MV-4-11 (cell line): ENCODE results near the gene CLPSL1.

Experiments
- DNase-seq: peaks from one replicate; lab custom pipeline; 2025; lab: John Stamatoyannopoulos, UW

Gene CLPSL1

GRCh38 chr6:35759426-35759825 lies 21.4 kb upstream of the CLPSL1 start:
- no peak for DNase-seq

DNA sequence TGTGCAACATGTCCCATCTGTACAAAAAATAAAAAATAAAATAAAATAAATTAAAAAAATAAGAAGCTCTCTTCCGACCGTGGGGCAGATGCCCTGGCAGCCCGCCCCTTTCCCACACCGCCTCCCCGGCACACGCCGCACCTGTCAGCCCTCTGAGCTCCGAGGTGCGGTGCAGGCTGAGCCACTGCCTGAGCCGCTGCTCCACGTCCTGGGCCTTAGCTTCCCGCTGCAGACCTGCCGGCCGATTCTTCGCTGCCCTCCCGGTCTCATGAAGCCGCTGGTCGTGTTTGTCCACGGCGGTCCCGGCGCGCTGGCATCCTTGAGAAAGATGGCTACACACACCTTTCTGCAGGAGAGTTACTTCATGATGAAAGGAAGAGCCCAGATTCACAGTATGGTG lies 15.1 kb upstream of the CLPSL1 start:
- DNase-seq = no peak

GRCh38 chr6:35769211-35769610 lies 11.6 kb upstream of the CLPSL1 start:
- DNase-seq = no peak

DNA sequence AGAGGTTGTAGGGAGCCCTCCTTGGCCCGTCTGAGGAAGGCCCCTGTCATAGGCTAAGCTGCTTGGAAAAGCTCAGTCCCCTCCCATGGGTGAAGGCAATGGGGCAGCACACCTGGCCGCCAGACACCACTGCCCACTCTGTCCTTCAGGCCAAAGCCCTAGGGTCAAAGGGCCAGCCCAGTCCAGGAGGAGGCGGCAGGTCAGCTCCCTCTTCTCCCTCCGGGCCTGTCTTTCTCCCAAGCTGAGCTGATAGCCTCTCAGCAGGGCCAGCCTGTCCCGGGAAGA lies 9.5 kb upstream of the CLPSL1 start:
- no peak for DNase-seq

DNA sequence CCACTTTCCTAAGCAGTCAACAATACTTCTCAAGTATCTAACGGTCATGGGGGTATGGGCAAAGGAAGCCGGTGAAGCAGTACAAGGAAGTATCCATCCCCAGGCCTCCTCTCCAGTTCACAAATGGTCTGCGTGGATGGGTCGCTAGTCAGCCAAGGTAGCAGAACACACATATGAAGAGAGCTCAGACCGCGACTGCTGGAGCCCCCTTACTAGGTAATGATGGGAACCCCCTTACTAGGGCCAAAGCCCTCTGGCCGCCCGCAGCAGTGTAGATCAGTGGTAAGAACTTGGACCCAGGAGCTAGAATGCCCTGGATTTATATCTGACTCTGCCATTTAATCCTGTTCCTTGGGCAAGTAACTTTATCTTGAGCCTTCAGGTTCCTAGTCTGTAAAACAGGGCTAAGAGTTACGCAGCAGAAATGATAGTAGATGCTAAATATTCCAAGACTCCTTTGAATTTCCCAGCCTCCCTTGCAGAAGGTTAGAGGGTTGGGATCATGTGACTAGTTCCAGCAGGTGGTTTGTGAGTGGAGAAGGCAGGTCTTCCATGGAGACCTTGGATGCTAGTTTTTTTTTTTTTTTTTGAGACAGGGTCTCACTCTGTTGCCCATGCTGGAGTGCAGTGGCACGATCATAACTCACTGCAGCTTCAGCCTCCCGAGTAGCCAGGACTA lies 6.6 kb upstream of the CLPSL1 start:
- no peak for DNase-seq

- peak; percentile 33 for DNase-seq
These were observed 5.8 kb upstream of the CLPSL1 start for GRCh38 chr6:35775031-35775430.

GRCh38 chr6:35776364-35777215 lies 4.2 kb upstream of the CLPSL1 start, which contains the start of gene CLPSL2:
Gene CLPSL2 (plus strand): TSS chr6:35776598. CDS start chr6:35776619, 21 bp downstream.
- no peak for DNase-seq

DNA sequence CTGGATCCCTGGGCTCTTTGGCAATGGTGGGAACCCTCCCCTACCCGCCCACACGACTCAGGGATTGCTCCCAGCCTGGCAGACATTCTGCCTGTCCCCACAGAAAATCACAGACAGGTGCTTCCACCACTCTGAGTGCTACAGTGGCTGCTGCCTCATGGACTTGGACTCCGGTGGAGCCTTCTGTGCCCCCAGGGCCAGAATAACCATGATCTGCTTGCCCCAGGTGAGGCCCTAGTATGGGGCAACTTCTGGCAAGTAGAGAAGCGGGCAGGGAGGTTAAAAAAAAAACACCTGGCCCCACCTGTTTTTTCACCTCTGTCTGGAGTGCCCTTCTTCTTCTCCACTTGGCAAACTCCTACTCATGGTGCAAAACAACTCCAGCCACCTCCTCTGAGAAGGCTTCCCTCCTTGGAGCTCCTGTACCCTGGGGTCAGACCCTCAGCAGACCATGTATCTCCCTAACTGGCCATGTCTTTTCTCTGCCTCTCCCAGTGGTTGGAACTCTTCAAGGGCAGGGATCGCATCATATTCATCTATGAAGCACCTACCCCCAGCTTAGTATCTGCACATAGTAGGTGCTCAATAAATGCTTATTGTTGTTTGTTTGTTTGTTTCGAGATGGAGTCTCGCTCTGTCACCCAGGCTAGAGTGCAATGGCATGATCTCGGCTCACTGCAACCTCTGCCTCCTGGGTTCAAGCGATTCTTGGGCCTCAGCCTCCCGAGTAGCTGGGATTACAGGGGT lies 3.3 kb upstream of the CLPSL1 start:
- DNase-seq = no peak

- DNase-seq = no peak
These were observed 2.4 kb upstream of the CLPSL1 start for GRCh38 chr6:35778437-35778836.

DNA sequence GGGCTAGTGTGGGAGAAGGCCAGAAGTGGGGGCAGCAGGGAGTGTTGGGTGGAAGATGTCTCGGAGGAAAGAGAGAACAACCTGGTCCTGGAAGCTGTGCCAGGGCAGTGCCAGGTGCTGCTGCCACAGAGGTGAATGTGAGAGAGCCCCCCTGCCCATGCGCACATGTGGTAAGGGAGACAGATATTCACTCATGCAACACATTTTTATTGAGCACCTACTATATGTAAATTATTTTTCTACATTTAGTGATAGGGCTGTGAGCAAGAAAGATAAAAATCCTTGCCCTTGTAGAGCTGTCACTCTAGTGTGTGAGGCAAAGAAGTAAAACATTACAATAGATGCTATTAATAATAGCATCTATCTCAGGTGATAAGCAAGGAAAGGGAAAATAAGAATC lies 471 bp downstream of the CLPSL1 start:
- DNase-seq = no peak

DNA sequence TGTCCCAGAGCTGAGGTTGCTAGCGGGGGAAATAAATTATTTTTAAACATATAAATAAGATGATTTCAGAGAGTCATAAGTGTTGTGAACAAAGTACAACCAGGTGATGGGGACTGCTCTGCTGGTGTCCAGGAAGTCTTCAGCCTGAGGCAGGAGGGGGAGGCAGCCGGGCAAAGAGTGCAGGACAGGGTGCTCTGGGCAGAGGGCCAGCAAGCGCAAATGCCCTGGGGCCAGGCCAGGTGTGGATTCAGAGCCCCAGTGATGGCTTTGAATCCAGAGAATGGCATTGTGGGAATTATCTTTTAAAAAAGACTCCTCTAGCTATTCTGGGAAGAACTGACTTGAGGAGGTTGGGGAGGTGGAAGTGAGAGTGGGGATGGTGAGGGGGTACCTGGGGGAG lies 1.6 kb downstream of the CLPSL1 start:
- DNase-seq = no peak

GRCh38 chr6:35784200-35784599 lies 3.4 kb downstream of the CLPSL1 start:
- no peak for DNase-seq

DNA sequence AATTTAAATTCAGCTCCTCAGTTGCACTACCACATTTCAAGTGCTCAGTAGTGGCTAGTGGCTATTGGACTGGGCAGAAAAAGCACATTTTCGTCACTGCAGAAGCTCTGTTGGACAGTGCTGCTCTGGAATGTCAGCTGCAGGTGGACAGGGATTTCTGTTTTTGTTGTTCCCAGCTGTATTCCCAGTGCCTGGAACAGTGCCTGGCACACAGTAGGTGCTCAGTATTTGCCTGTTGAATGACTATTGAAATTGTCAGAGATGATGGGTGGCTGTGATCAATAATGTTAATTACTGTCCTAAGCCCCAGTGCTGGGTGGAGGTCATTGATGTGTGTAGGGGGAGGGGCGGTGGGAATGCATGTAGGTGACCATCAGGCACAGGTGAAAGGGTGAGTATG lies 5.5 kb downstream of the CLPSL1 start:
- DNase-seq = no peak

GRCh38 chr6:35786810-35787209 lies 6.0 kb downstream of the CLPSL1 start:
- DNase-seq = no peak

DNA sequence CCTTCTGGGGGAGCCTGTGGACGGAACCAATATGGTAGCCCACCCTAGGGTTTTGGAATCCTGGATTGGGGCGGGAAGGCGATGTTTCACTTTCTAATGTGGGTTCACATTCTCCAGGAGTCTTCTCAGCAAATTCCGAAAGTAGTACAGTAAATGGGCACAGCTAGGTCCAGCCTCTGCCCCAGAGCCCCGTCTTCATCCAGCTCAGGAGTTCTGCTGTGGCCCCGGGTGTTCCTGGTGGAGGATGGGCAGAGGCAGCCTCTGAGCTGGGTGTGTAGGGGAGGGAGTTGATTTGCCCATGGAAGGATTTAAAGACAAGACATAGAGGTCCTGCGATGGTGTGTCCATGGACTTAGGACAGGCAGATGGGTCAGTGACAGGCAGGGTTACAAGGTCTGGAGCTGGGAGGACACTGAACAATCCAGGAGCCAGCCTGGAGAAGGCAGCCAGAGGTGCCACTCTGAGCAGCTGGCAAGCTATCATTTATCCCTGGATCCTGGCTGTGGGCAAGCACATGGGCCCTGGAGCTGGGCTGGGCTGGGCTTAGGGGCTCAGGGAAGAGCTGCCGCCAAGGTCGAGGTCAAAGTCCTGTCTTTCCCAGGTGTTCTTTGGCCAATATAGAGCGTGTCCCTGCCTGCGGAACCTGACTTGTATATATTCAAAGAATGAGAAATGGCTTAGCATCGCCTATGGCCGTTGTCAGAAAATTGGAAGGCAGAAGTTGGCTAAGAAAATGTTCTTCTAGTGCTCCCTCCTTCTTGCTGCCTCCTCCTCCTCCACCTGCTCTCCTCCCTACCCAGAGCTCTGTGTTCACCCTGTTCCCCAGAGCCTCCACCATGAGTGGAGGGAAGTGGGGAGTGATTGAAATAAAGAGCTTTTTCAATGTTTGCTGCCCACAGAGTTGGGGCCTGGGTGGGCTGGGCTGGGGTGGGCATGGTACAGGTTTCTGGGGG lies 6.7 kb downstream of the CLPSL1 start:
- no peak for DNase-seq

GRCh38 chr6:35788423-35788982 lies 7.7 kb downstream of the CLPSL1 start:
- DNase-seq = no peak

GRCh38 chr6:35790683-35791082 lies 9.9 kb downstream of the CLPSL1 start:
- no peak for DNase-seq

DNA sequence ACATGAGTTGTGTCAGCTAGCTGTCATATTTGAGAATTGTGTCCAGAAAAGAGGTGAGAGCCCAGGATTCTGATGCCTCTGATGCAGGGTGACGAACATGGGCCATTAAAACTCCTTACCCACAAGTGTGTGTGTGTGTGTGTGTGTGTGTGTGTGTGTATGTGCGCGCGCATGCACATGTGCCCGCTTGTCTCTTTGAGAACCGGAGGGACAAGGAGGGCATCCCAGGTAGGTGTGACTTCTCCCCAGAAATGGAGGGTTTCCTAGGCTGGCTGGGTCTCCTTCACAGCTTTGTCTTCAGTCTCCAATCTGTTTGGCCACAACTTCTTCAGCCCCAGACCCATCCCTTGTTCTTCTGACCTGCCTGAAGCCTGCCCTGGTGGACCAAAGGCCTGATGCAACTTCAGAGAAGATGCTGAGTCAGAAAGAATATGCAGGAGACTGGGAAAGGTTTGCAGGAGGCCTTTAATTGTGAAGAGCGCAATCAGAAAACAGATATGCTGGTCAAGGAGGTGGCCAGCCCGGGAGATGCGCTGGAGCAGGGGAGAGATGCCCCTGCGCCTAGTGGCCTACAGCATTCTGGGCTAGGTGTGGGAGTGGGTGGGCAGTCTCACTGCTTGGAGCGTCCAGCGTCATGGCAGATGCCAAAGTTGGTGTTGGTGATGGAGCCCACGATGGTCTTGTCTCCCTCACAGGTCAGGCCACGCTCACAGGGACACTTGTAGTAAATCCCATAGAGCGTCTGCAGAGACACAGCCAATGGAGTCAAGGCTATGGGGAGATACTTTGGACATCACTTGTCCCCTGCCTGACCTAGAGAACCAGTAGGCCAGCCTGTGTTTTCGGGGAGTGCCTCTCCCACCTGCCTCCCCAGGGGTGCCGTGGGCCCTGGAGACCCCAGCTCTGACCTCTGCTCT lies 14.0 kb downstream of the CLPSL1 start:
- no peak for DNase-seq

DNA sequence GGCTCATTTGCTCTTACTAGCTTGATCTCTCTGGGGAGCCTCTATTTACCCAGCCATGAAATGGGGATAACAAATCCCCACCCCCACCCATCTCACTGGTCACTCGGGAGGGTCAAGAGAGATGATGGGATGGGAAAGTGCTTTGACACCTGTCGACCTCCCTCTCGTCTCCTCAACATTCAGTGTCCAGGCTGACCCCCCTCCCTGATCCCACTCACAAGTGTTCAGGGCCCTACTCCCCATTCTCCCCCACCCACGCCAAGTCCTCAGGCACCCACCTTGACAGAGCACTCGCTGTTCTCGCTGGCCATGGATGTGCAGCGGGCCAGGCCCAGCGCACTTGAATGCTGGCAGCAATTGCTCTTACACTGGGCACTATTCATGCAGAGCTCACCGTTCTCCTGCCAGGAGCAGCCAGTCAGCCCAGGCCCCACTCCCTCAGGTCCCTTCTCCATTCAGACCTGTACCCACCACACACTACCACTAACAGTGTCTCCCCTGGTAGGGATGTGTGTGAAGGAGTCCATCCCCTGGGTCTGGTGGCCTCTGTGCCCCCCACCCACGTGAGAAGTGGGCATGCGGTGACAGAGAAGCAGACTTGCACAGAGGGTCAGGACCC lies 14.7 kb downstream of the CLPSL1 start:
- no peak for DNase-seq

DNA sequence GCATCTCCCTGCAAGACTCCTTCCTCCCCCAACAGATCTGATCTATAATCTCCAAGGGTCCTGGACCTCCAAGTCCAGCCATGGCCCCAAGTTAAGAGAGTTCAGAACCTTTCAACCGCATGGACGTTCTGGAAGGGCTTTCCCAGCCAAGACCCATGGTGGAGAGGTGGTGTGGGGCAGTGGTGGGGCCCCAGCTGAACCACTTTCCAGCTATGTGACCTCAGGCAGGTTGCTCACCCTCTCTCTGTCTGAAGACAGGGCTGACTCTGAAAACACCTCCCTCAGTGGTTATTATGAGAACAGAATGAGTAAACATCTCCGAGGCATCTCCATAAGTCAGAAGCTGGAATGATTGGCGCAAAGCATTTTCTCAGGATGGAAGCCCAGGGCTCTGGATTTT lies 15.4 kb downstream of the CLPSL1 start:
- no peak for DNase-seq
